ENCODE results near the gene UBE2G1.

DNA sequence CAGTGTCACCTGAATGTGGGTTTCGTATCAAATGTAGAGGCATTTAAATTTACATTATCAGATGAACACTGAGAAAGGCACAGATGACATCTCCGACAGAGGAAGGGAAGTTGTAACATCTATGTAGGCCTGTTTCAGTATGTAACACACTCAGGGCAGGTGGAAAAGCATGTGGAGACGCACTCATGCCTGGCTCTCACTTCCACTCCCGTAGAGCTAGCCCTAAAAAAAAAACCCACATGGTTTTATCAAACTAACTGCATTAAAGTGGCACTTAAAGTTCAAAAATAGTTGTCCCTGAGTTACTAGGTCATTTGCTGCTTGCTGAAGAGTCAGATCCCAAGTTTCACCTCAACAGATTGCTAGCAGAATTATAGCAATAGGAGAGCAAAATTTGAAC, 96.6 kb downstream of the UBE2G1 start:
- TF ChIP-seq POLR2A (IDR thresholded peaks at IDR 0.05) = no peak
- TF ChIP-seq, protein P1, sequence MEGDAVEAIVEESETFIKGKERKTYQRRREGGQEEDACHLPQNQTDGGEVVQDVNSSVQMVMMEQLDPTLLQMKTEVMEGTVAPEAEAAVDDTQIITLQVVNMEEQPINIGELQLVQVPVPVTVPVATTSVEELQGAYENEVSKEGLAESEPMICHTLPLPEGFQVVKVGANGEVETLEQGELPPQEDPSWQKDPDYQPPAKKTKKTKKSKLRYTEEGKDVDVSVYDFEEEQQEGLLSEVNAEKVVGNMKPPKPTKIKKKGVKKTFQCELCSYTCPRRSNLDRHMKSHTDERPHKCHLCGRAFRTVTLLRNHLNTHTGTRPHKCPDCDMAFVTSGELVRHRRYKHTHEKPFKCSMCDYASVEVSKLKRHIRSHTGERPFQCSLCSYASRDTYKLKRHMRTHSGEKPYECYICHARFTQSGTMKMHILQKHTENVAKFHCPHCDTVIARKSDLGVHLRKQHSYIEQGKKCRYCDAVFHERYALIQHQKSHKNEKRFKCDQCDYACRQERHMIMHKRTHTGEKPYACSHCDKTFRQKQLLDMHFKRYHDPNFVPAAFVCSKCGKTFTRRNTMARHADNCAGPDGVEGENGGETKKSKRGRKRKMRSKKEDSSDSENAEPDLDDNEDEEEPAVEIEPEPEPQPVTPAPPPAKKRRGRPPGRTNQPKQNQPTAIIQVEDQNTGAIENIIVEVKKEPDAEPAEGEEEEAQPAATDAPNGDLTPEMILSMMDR (IDR thresholded peaks at IDR 0.05) = no peak
